K562 (cell line): Measurements from ENCODE around the gene MADCAM1. TPM values are rescaled to one million over a fixed set of nuclear protein-coding genes. Genes with fewer than 3 reads are reported as not detected.

ENCODE experiments used
- E2F1 ChIP-seq: sonication (generic); formaldehyde crosslinking; IDR thresholded peaks from 2 replicates; pipeline ENCODE4 v1.8.1; 2023; ENCODE audit warnings: mild to moderate bottlenecking, missing genetic modification reagents, moderate library complexity
- FOXJ3 ChIP-seq: sonication (generic); formaldehyde crosslinking; IDR thresholded peaks from 2 replicates; pipeline ENCODE4 v1.4.0; 2020; ENCODE audit warnings: mild to moderate bottlenecking, missing genetic modification reagents
- FOXO4 ChIP-seq: fragments of 450-650 bp; formaldehyde crosslinking; IDR thresholded peaks from 2 replicates; pipeline ENCODE4 v1.4.0; 2020; ENCODE audit warnings: mild to moderate bottlenecking, moderate library complexity
- FUS ChIP-seq: fragments of 200-400 bp; formaldehyde crosslinking; optimal IDR thresholded peaks from 2 replicates; pipeline ENCODE3; 2017; ENCODE audit warnings: low read depth, low read length
- KAT7 ChIP-seq: sonication (generic); formaldehyde crosslinking; IDR thresholded peaks from 2 replicates; pipeline ENCODE4 v1.8.0; 2022; ENCODE audit warnings: missing genetic modification reagents, mild to moderate bottlenecking, borderline replicate concordance
- KDM2B ChIP-seq: fragments of 250-450 bp; sonication (Bioruptor Pico); IDR thresholded peaks from 2 replicates; pipeline ENCODE4 v1.8.0; 2021; ENCODE audit warnings: mild to moderate bottlenecking, moderate library complexity
- LCOR ChIP-seq: sonication (generic); formaldehyde crosslinking; IDR thresholded peaks from 2 replicates; pipeline ENCODE4 v1.8.0; 2022; ENCODE audit warnings: mild to moderate bottlenecking, missing genetic modification reagents
- PRMT5 ChIP-seq: sonication (generic); formaldehyde crosslinking; IDR thresholded peaks from 2 replicates; pipeline ENCODE4 v1.5.0; 2020; ENCODE audit warnings: missing genetic modification reagents
- RNF2 ChIP-seq: sonication (generic); IDR thresholded peaks from 2 replicates; pipeline ENCODE4 v1.6.1; 2016
- TBP ChIP-seq: optimal IDR thresholded peaks from 2 replicates; pipeline ENCODE3; 2011; ENCODE audit warnings: low read depth, low read length, improper control_type of control experiment
- TCF15 ChIP-seq: fragments of 250-450 bp; sonication (Bioruptor Pico); IDR thresholded peaks from 2 replicates; pipeline ENCODE4 v1.8.0; 2022; ENCODE audit warnings: moderate library complexity, mild to moderate bottlenecking, inconsistent platforms
- TRIM24 ChIP-seq, 2 experiments: fragments of 450-650 bp; IDR thresholded peaks; 2 replicates each; pipeline ENCODE4 v1.6.1; 2016
- VEZF1 ChIP-seq: fragments of 200-800 bp; sonication (Bioruptor generic); IDR thresholded peaks from 2 replicates; pipeline ENCODE4 v1.6.1; 2017; ENCODE audit warnings: missing genetic modification characterization, missing compliant biosample characterization
- ZHX1 ChIP-seq: fragments of 150-350 bp; conservative IDR thresholded peaks from 2 replicates; pipeline ENCODE4 v1.6.1; 2014; ENCODE audit warnings: low read length
- ZKSCAN3 ChIP-seq: fragments of 250-450 bp; sonication (Bioruptor Pico); IDR thresholded peaks from 2 replicates; pipeline ENCODE4 v1.4.0; 2020
- ZNF146 ChIP-seq: IDR thresholded peaks from one replicate; pipeline ENCODE4 v1.6.1; 2018; ENCODE audit warnings: missing compliant biosample characterization; ENCODE audit not compliant: unreplicated experiment
- ZNF280A ChIP-seq: fragments of 450-650 bp; IDR thresholded peaks from 2 replicates; pipeline ENCODE4 v1.6.1; 2018; ENCODE audit warnings: mild to moderate bottlenecking, low read depth; ENCODE audit not compliant: partially characterized antibody
- ZNF507 ChIP-seq: conservative IDR thresholded peaks from 2 replicates; pipeline ENCODE4 v1.6.1; 2017; ENCODE audit warnings: missing genetic modification characterization, missing compliant biosample characterization
- ZNF668 ChIP-seq: fragments of 250-450 bp; sonication (Bioruptor Pico); IDR thresholded peaks from 2 replicates; pipeline ENCODE4 v1.8.0; 2022; ENCODE audit warnings: mild to moderate bottlenecking, inconsistent platforms
- polyA plus RNA-seq, 8 experiments: library from polyadenylated mRNA; depleted of rRNA in 4 of 8; stranded (reverse) in 5 of 8; unstranded in 3 of 8; fragments of >200 nt; fragmentation: Nextera tagmentation in 2 of 8; fragmentation: Illumina TruSeq in 1 of 8; extraction: Ambion mirVana in 2 of 8; extraction: Trizol in 1 of 8; gene quantifications; 2 replicates each; pipeline versions ENCODE4 v1.2.1 to v1.2.3, GENCODE V29; 2011 to 2014; ENCODE audit warnings: inconsistent platforms in 1 of 8, missing spikeins in 1 of 8
- total RNA-seq, 7 experiments: library from RNA; depleted of rRNA in 6 of 7; stranded (reverse); fragments of >200 nt in 6 of 7; fragmentation: Illumina TruSeq in 2 of 7; extraction: Trizol in 2 of 7; gene quantifications; 2 replicates each; pipeline versions ENCODE4 v1.2.1 to v1.2.3, GENCODE V29; 2011 to 2021; ENCODE audit warnings: low replicate concordance in 1 of 7

Gene MADCAM1
- total and polyA plus RNA-seq, 9 of the 15 experiments (the other 6 are each of a cell fraction or from before 2014, with no cell fraction given) = 0.09 to 0.36 (median 0.09) TPM; not detected in 6

- TF ChIP-seq ZHX1 (0 out of 2 replicates have a peak, but pooled peaks have one; percentile 93), TRIM24 (IDR thresholded peaks at IDR 0.05) (no peak), KDM2B (CRISPR knock-in tag) (no peak), ZNF668 (CRISPR knock-in tag) (no peak), ZNF280A (no peak), ZKSCAN3 (CRISPR knock-in tag) (no peak), E2F1 (CRISPR knock-in tag) (peak; percentile 67), VEZF1 (CRISPR knock-in tag) (peak; percentile 89), FOXJ3 (CRISPR knock-in tag) (no peak), PRMT5 (CRISPR knock-in tag) (no peak), LCOR (CRISPR knock-in tag) (peak; percentile 91), TCF15 (CRISPR knock-in tag) (no peak), FUS (no peak), KAT7 (CRISPR knock-in tag) (peak; percentile 46; the same call in 1 of the 2 replicates), ZNF507 (no peak), TBP (peak; percentile 91), FOXO4 (CRISPR knock-in tag) (no peak), ZNF146 (no peak), RNF2 (no peak)
Observed at GRCh38 chr19:507286-508203, 11.3 kb downstream of the MADCAM1 start, which contains the start of gene TPGS1 (continued).
